Stimulated activated CD8-positive, alpha-beta memory T cell treated with anti-CD3 and anti-CD28 coated beads, Interleukin-7, amount 100 ng/mL, for 48 hours (primary cell): ENCODE results near the gene SHANK1.

Experiments
- DNase-seq, 2 donors: peaks; one replicate each; pipeline ENCODE4 v3.0.0-alpha.2; 2020; ENCODE audit warnings: low read depth in 1 of 2; ENCODE audit errors: extremely low read depth in 1 of 2

The SHANK1 gene

DNA sequence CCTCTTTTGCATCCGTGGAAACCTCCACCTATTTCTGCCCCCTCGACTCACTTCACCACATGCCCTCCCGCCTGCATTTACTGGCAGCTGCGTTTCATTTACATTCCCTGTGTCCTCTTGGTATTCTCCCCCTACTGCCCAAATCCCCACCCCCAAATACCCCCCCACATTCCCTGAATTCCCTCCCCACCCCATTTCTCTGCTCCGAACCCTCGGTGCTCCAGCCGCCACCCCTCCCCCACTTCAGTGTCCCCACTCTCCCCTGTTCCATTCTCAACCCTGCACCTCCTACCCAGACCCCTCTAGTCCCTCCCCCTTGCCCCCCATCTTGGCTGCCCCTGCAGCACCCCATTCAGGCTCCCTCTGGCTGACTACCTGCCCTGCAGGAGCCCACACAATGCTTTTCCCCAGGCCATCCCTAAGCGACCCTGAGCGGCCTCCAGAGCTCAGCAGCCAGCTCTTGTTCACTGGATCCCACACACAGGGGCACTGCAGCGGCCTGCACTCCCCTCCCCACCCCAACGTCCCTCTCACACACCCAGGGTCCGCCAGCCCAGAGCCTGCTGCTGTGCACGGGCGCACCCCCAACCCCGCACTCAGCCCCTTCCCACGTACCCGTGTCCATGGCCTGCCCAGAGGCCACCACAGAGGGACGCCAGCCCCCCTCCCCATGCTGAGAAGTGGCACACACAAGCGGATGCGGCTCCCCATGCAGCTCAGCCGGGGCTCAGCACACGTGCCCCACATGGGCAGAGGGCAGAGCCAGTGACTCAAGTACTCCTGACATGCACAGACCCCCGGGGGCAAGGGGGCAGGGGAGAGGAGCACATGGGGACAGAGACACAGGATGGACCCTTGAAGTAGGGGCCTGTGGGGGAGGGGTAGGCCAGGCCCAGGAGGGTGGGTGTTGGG lies 26.3 kb downstream of the SHANK1 start:
- no peak for DNase-seq

DNA sequence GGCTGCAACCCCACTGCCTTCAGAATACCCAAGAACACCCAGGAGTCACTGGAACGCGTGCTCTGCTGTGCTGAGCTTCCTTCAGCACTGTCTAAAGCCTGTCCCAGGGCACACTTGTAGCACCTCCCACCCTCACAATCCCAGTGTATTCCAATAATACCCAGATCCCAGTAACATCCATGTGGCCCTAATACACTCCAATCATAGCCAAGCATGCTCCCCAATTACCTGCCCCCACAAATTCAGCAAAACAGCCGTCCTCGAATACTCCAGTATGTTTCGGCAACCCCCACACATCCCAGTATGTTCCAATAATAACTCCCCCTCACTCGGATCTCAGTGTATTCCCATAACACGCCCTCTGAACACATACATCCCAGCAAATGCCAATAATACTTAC lies 29.2 kb downstream of the SHANK1 start:
- DNase-seq = no peak

DNA sequence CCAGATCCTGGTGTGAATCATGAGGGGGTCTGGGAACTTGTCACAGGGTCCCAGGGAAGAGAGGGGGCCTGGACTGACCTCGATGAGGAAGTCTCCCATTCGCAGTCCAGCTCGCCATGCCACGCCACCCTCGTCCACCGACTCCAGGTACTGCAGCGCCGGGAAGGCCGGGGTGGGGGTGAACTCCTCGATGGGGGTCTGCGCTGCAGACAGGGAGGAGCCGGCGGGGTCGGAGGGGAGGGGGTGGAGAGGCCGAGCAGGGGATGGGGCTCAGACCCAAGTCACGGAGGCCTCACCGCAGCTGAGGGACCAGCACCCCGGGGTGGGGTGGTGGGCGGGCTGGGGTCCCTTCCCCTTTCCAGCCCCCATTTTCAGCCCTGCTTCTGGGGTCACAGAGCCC lies 30.8 kb downstream of the SHANK1 start:
- no peak for DNase-seq

DNA sequence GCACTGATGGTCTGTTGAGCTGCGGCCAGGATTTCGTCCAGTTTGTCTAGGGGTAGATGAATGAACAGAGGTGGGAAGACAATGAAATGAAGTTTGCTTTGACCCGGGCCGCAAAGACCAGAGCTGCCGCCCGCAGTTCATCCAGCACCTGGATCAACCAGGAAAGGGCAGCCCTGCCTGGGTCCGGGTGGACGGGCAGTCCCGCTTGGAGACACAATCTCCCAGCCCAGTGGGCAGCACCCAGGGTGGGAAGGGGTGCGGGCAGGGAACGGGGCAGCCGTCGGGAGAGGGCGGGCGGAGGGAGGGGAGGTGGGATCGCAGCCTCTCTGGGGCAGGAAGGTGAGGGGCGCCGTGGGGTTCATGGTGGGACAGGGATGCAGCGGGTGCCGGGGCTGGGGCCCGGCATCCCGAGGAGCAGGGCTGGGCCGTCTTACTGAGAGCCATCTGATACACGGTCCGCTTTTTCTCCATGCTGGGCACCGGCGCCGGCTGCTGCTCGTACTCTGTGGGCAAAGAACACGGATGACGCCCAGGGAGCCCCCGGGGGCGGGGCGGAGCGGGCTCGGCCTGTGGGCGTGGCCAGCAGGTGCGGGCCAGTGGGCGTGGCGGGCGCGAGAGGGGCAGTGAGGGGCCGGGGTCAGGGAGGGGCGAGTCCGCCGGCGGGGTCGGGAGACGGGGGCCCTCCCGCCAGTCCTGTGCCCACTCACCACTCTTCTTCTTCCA lies 33.1 kb downstream of the SHANK1 start:
- no peak for DNase-seq

DNA sequence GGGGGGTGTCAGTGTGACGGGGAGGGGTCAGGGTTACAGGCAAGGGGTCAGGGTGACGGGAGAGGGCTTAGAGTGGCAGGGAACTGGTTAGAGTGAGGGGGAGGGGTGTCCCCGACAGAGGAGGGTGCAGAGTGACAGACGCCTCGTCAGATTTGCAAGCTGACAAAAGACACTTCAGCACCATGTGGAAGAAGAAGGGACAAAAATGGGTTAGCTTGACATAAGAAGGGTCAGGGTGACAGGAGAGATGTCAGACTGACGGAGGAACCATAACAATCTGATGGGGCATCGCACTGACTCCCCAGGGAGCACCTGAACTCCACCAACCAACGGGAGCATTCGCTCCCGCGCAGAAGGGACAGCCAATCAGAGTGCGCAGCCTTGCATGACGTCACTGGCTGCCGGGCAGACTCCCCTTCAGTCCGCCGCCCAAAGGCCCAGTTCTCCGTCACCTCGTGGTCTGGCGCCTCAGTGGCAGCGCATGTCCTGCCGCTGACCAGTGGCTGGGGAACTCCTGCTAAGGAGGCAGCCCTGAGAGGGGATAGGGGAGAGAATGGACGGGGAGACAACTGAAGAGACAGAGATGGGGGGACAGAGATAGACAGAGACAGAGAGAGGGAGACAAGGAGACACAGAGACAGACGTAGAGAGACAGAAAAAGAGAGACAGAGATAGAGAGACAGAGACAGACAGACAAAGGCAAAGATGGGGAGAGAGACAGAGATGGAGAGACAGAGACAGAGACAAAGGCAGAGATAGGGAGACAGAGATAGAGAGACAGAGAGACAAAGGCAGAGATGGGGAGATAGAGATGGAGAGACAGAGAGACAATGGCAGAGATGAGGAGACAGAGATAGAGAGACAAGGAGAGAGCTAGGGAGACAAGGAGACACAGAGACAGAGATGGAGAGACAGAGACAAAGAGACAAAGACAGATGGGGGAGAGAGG lies 40.2 kb downstream of the SHANK1 start:
- DNase-seq = peak; percentile 63 to 72

DNA sequence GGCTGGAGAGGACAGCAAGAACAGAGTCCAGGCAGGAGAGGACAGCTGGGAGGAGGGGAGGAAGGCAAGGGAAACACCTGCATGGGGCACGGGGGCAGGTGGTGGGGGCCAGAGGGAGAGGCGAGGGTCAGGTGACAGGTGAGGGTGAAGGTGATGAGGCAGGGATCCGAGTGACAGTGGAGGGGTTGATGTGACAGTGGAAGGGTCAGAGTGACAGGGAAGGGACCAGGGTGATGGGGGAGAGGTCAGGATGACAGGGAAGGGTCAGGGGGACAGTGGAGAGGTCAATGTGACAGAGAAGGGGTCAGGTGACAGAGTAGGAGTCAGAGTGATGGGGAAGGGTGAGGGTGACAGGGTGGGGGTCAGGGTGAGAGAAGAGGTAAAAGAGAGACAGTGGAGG lies 41.3 kb downstream of the SHANK1 start:
- DNase-seq = no peak

DNA sequence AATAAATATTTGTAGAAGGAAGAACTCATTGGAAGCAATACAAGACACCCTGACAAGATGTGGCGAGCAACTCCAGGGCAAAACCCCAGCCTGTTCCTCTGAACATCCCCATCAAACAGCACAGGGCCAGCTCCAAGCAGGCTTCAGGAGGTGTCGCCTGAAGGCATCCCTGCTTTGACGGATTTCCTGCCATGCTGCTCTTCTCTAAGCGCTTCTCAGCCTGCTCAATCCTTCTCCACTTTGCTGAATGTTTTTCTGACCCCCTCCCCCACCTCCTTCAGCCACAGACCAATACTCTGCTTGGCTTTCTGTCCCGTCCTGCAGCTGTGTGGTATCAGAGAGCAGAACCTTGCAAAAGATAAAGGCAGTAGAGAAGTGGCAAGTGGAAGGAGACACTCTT lies 42.0 kb downstream of the SHANK1 start:
- no peak for DNase-seq

DNA sequence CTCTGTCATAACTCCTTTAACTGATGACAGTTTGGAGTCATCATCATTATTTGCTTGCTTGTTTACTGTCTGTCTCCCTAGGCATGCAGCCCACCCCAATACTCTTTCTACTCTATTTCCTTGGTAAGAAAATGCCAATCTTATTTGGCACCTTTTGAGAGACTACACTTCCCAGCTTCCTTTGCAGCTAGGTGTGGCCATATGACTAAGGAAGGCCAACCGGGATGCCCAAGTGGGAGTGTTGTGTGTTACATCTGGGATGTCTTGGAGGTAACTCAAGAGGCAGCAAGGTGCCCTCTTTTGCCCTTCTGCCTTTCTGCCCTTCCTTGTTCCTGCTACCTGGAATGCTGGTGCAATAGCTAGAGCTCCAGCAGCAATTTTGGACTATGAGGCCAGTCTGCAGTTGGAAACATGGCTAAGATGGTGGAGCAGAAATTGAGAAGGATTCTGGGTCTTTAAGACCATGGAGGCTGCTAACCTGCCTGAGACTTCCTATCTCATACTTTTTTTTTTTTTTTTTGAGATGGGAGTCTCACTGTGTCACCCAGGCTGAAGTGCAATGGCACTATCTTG lies 42.9 kb downstream of the SHANK1 start:
- no peak for DNase-seq

DNA sequence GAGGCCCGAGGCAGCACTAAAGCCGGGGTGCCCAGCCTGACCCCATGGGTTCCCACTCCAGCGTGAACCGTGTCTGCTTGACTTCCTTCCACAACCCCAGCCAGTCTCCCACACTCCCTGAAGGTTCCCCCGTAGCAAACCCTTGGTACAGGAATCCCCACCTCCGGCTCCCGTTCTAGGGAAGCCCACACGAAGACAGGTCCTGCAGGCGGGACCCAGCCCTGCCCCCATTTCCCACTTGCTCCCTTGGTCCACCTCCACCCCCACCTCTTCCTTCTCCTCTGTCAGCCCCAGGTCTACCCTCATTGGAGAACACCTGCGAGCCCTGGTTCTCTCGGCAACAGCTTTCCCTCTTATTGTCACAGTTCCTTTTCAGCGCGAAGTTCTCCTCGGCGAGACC lies 46.5 kb downstream of the SHANK1 start:
- DNase-seq = no peak

DNA sequence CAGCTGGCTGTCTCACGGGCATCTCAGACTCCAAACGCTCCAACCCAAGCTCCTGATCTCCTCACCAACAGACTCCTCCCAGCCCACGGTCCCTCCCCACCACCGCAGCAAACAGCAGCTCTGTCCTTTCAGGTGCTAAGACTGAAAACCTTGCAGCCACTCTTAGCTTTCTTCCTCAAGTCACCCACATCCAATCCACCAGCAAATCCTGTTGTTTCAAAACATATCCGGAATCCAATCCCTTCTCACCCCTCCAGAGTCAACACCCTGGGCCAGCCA lies 49.6 kb downstream of the SHANK1 start:
- DNase-seq = no peak

DNA sequence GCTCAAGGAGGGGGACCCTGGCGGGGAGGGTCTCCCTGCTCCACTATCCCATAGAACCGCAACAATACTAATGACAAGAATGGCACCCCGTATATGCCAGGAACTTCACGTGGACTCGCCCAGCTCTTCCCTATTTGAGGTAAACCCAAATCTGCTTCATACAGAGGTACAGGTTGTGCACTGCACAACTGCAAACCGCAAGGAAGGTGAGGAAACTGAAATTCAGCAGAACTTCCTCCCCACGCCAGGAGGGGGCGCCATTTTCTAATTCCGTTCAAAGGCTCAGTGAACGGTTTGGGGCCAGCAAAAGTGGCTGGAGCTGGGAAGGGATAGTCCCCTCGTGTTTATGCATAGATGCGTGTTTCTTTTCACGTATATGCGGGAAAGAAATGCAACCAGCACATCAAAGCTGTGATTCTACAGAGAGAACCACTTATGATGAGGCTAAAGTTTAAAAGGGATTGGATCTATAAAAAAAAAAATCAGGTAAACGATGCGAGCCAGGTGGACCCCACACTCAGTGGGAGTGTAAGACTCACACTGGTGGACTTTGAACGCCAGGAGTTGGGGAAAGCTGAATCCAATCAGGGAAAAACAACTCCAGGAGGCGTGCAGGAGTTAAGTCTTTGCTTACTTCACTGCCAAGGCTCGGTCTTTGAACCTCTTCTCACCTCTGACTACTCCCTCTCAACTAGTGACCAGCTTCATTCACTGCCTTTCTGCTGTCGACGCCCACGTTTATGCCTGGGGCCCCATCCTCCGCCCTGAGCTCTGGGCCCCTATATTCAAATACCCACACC lies 50.1 kb downstream of the SHANK1 start:
- DNase-seq = peak in 1 of 2 donors; percentile 9

DNA sequence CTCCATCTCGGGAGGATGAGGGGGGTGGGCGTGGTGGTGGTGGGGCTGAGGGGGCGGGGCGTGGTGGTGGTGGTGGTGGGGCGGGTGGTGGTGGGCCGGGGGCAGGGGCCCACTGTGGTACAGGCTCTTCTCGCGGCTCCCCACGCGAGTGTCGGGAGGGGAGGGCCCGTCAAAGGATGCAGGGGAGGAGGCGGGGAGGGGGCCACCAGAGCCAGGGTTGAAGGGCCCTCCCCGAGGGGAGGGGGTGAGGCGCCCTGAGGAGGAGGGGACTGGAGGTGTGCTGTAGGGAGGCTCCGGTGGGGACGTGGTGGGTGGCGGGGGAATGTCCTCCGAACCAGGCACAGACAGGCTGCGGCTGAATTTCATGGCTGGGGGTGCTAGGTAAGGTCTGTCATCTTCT lies 50.7 kb downstream of the SHANK1 start:
- DNase-seq = no peak

DNA sequence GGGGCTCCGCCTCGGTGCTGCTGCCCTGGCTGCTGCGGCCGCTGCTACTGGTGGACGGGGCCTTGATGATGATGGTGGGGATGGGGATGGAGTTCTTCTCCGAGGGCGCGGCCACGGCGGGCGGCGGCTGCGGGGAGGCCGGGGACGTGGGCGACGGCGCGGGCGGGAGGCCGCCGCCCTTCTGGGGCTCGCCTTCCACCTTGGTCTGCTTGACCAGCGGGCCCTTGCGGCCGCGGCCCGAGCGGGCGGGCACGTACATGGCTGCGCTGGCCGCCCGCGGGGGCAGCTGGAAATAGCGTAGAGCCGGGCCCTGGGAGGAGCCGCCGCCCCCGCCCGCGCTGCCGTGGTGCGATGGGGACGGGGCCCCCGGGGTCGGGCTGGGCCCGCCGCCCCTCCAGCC lies 51.2 kb downstream of the SHANK1 start:
- no peak for DNase-seq

DNA sequence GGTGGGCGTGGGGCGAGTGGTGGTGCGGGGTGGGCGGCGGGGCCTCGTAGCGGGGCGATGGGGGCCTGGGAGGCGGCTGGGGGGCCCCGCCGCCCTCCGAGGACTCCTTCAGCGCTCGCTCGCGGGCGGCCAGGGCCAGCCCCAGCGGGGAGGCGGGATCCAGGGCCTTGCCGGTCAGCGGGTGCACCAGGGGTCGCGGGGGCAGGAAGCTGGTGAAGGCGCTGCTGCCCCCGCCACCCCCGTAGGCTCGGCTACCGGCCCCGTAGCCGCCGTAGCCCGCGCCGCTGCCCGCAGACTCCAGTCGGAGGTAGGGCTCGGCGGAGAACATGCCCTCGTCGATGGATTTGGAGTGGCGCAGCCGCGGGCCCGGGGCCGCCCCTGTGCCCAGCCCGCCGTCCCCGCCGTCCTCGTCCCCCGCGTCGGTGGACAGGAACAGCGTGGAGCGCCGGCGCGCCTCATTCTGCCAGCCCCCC lies 51.8 kb downstream of the SHANK1 start:
- no peak for DNase-seq

DNA sequence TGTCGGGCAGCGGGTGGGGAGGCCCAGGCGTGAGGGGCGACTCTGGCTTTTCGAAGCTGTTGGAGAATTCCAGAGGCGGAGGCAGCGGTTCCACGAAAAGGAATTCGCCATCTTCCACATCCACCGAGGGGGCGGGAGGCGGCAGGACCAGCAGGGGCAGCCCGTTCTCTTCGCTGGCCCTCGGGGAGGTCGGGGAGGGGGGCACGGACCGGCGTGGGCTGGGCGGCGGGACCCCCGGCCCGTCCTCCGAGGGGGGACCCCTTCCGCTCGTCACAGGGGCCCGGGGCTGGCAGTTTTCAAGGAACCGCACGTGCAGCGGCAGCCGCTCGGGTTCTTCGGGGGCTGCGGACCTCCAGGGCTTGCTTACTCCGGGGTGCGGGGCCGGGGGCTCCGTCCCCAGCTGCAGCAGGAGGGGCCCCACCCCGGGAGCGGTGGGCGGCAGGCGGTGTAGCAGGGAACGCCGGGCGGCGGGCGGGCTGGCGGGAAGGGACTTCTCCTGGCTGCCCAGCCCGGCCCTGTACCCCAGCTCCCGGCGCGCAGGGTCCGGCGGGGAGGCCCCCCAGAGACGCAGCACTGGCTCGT lies 52.3 kb downstream of the SHANK1 start:
- DNase-seq = no peak

DNA sequence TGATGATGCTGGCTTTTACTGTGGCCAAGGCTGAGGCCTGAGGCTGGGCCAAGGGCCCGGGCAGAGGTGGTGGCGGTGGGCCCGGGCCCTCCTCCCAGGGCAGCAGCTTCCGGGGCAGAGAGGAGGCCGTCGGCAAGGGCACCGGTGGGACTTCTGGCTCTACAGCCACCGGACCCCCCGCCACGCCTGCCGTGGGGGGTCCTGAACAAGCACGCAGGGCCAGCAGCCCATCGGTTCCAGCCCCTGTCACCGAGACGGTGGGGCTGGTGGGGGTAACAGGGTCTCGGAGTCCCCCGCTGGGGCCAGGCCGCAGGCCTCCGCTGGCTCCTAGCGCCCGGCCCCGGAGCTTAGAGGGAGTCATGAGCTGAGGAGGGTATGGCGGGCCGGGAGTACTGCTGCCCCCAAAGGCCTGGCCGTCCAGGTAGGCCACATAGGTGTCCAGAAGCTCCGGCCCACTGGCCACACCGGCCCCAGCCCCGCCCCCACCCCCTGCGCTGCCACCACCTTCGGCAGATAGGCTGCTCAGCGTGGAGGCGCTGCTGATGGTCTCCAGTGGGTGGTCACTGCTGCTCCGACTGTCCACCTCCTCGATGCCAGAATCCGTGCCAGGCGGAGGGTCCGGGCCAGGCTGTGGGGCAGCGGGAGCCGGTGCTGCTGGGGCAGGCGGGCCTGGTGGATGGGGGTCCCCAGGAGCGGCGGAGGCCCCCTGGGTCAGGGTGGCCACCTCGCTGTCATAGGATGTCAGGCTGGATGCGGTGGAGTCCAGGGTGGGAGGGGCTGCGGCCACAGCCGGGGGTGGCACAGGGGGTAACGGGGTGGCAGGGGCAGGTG lies 53.0 kb downstream of the SHANK1 start:
- DNase-seq = no peak

DNA sequence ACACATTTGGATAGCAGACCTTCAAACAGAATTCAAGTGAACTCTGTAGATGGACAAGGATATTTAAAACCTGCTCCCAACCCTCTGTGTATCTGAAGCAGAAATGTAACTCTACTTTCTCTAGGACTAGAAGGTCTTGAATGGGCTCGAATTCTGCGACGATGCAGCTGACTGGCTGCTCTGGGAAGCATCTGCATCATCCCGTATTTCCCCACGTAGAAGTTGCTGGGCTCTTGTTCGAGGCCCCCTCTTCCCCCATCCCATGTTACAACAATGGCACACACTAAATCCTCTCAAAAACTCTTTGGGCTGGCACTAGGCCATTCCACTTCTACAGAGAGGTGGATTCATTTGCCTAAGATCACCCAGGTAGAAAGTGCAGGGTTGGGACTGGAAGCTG lies 55.4 kb downstream of the SHANK1 start:
- no peak for DNase-seq

DNA sequence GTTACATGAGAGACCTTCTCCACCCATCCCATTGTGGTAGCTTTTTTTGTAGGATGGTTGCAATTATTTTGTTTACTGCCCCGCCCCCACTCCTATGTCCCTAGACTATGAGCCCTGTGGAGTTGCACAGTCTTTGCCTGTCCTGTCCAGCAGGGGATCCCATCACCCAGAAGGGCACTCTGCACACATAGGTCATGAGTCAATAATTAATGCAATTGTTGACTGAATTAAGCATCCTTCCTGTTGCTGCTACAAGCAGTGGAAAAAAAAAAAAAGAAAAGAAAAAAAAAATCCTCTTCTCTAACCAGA lies 56.2 kb downstream of the SHANK1 start:
- no peak for DNase-seq
